HPDE6-E6E7 (cell line): ENCODE results near the gene SRGN.

Experiments used
- DNase-seq: peaks from one replicate; pipeline ENCODE4 v3.0.0; 2011; ENCODE audit warnings: missing footprints; ENCODE audit errors: extremely low spot score

Gene SRGN

GRCh38 chr10:69090685-69091084 lies 2.8 kb downstream of the SRGN start:
- DNase-seq, result no peak

DNA sequence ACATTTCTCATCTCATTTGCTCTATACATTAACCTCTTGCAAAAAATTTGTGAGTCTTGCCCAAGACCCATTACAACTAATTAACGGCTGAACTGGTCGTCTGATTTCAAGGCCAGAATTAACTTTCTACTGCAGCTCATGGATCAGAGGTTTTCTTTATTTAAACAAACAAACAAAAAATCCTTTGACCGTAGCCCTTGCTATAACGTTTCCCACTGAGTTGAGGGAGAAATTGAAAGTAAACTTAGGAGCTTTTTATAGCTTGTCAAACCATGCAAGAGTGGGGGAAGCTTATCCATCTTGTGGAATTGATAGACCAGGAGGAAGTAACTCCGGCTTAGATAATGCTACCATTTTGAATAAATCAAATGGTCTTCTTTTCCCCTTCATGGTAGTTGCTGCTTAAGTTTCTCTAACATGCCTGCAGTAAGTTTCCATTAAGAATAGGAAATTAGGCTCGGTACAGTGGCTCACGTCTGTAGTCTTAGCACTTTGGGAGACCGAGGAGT lies 3.3 kb downstream of the SRGN start:
- no peak for DNase-seq

DNA sequence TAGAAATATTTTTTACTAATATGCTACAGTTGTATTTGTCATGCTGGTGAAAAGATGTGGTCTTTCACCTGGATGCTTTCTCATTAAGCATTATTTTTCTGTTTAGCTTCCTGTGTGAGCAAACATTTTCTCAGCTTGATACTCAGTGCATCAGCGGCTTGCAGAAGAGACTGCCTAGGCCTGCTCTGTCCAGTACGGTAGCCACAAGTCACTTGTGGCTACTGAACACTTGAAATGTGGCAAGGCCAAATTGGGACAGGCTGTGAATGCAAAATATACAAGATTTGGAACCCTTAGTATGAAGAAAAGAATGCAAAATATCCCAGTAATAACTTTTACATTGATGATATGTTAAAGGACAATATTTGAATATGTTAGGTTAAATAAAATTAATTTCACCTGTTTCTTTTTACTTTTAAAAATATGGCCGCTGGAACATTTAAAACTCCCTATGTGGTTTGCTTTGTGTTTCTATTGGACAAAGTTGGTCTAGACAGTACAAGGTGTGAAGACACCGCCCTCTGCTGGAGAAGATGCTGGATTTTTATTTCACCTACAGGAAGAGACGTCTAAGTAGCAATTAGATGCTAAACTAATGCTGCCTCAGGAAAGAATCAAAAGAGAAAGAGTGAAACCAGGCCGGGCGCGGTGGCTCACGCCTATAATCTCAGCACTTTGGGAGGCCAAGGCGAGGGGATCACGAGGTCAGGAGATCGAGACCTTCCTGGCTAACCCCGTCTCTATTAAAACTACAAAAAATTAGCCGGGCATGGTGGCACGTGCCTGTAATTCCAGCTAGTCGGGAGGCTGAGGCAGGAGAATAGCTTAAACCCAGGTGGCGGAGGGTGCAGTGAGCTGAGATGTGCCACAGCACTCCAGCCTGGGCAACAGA lies 5.3 kb downstream of the SRGN start:
- peak; percentile 43 for DNase-seq

- no peak for DNase-seq
Observed at GRCh38 chr10:69093933-69094332, 6.0 kb downstream of the SRGN start.

DNA sequence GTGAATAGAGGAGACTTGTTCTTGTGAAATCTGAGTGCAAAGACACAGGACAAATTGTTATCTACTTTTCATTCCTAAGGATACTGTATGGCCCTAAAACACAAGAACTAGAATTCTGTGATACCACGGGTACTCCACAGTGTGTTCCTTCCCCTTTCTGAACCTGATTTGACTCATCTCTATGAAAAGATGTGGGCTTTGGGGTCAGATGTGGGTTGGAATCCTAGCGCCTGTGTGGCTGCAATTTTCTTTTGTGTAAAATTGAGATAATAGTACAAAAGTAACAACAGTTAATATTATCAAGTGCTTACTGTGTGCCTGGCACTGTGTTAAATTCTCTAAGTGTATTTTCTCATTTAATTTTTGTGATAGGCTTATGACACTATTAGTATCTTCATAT lies 8.1 kb downstream of the SRGN start:
- DNase-seq, result no peak

DNA sequence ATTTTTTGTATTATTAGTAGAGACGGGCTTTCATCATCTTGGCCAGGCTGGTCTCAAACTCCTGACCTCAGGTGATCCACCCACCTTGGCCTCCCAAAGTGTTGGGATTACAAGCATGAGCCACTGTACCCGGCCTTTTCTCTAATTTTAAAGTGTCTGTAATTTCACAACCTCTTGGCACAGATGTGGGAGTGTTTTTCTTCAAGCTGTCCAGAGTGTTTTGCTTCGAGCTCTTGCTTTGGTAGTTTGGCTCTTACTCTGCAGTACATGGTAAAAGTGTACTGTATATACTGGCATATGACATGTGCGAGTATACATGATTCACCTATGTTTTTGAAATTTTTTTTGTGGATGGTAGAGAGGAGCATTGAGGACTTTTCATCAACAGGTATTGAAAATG lies 9.8 kb downstream of the SRGN start:
- no peak for DNase-seq

GRCh38 chr10:69100136-69100872 lies 12.4 kb downstream of the SRGN start:
- no peak for DNase-seq

- DNase-seq, result no peak
Observed at GRCh38 chr10:69101451-69102095, 13.7 kb downstream of the SRGN start.

DNA sequence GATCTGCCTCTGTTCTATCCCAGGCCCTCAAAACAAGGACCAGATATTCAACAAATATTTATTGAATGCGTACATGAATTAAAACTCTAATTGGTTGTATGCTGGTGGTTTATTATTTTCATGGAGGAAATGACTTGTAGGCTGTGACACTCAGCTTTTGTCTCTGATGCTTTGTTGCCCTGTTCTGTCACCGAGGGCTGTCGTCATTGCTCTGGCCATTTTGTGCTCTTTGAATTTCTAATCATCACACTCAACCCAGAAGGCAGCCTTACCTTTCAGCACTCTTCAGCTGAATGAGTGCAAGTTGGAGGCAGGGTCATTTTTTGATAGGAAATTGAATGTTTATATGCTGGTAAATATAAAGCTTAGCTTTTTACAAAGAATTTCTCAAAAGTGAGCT lies 14.5 kb downstream of the SRGN start:
- no peak for DNase-seq

GRCh38 chr10:69103784-69104183 lies 15.9 kb downstream of the SRGN start:
- DNase-seq, result no peak

GRCh38 chr10:69104994-69105790 lies 17.3 kb downstream of the SRGN start:
- no peak for DNase-seq

GRCh38 chr10:69107176-69107490 lies 19.2 kb downstream of the SRGN start:
- no peak for DNase-seq

GRCh38 chr10:69107699-69108098 lies 19.8 kb downstream of the SRGN start:
- DNase-seq, result no peak

GRCh38 chr10:69119896-69120295 lies 32.0 kb downstream of the SRGN start:
- DNase-seq, result no peak

- DNase-seq, result peak; percentile 17
Observed at GRCh38 chr10:69123306-69123746, 35.4 kb downstream of the SRGN start.

DNA sequence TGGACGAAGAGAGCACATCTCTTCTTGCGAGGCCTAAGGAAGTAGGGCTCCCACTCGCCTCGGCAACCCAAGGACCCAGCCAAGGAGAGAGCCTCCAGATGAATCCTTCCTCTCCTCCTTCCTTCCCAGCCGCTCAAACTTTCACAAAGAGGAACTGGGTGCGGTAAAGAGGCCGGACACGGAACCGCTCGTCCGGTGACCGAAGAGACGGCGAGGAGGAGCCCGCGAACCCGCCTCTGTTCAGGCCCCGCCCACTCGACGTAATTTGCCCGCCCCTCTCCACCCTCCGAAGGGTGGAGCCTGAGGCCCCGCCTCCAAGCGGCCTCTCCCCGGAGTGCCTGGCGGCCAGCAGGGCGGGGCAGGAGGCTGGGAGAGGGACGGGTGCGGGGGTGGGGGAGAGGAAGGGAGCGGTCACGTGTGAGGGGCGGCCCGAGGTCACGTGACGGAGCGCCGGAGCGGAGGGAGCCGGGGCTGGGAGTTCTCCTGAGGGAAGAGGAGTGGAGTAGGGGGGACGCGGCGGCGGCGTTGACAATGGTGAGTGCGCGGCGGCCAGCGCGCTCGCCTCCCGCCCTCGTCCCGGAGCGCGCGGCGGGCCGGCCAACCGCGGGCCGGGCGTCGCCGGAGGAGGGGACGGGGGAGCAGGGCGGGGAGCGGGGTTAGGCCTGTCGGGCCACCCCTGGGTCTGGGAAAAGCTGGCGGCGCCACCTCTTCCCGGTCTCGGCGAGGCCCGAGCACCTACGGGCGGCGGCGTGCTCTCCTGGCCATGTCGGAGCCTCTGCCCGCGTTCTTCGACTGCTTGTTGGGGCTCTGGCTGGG lies 36.1 kb downstream of the SRGN start, which contains the start of gene VPS26A:
Gene VPS26A, plus strand, starts transcription at position 432 of the 816 bp plus-strand sequence. Its CDS starts 100 bp downstream, at position 532.
- DNase-seq, result peak; percentile 94

DNA sequence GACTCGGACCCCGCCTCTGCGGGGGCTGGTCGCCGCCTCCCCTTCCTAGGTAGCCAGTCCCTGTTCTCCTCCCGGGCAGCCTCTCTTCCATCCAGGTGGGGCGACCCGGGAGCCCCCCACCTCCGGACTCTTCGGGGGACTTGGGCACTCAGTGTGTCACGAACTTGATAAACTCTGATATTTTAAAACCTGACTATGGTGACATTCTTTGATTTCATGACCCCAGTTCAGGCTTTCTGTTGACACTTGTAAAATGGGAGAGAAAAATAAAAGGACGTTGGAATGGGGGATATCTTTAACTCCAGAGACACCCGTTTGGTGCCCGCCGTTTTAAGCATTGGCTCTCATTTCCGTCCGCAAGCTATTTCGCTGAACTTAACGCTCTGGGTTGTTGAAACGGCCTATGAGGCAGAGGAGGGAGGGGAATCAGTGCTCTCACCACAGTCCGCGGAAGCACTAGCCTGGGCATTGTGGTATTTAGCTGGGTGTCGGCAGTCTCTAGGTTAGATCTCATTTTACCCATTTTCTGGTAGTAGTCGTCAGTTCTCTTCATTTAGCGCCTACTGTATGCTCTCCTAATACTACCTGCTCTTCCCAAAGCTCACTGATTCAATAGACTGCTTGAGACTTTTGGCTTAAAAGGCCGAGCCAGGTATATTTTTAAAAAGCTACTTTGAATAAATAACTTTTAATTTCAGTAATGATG lies 36.8 kb downstream of the SRGN start:
- DNase-seq, result peak; percentile 38

- DNase-seq, result no peak
Observed at GRCh38 chr10:69125554-69125953, 37.7 kb downstream of the SRGN start.

DNA sequence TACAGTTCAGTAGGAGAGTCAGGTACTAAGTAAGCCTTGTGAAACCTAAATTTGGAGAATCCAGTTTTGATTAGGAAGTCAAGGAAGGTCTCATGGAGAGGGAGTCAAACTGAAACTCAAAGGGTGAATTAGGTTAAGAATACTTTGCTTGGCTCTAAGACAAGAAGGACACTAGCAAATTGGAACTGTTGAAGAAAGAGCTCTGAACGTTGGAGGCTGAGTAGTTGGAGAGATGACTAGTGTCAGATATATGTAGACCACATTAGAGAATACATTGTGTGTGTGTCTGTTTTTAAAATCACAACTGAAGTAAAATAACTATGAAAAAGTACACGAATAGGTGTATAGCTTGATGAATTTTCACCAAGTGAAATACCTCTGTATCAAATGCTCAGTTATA lies 42.3 kb downstream of the SRGN start:
- no peak for DNase-seq

DNA sequence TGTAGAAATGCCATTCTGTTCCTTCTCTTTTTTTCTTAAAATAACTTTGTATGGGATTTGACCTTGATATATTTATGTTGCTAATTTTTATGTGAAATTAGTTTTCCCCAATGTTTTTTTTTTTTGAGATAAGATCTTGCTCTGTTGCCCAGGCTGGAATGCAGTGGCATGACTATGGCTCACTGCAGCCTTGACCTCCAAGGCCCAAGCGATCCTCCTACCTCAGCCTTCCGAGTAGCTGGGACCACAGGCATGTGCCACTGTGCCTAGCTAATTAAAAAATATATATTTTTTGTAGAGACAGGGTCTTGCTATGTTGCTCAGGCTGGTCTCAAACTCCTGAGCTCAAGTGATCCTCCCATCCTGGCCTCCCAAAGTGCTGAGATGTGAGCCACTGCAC lies 52.1 kb downstream of the SRGN start:
- no peak for DNase-seq
